Measurements from ENCODE around the gene C2orf69. TPM values are rescaled to one million over a fixed set of nuclear protein-coding genes. Genes with fewer than 3 reads are reported as not detected.
A peak's percentile ranks its signal among the peaks of the same experiment; 100 is the strongest.

C2orf69 gene, protein sequence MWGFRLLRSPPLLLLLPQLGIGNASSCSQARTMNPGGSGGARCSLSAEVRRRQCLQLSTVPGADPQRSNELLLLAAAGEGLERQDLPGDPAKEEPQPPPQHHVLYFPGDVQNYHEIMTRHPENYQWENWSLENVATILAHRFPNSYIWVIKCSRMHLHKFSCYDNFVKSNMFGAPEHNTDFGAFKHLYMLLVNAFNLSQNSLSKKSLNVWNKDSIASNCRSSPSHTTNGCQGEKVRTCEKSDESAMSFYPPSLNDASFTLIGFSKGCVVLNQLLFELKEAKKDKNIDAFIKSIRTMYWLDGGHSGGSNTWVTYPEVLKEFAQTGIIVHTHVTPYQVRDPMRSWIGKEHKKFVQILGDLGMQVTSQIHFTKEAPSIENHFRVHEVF
- 6.6 TPM for total RNA-seq (2013)
- 1 to 10 TPM; 5.5 to 9.4 (median 6.9) TPM for polyA plus RNA-seq
- 3.2 and 3.8 TPM in 2 replicates for polyA minus RNA-seq
- total RNA-seq = 7.0 to 37.5 (median 24.5) reads per million in 11 experiments

DNA sequence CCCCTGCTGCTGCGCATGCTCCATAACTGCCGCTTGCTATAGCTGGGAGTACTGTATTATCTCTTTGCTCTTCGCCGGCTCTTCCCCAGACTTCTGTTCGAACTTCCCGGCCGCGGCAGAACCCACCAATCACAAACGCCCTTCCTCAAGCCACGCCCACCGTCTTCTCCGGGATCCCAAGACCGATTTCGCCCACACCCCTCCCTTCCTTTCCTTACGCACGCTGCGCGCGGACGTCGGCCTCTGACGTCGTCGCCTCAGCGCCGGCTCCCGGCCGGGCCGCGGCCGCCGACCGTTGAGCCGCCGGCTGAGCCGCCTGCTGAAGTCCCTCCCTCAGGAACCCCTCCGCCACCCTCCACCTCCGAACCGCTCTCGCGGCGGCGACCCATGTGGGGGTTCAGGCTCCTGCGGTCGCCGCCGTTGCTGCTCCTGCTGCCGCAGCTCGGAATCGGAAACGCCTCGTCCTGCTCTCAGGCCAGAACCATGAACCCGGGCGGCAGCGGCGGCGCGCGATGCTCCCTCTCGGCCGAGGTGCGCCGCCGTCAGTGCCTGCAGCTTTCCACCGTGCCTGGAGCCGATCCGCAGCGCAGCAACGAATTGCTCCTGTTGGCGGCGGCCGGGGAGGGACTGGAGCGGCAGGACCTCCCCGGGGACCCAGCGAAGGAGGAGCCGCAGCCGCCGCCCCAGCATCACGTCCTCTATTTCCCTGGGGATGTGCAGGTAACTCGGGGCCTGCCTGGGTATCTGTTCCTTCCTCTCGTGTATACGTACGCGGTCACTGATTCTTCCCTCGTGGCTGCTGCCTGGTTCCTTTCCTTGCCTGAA lies at the start of gene C2orf69:
TSS of gene C2orf69 (plus strand) at position 242 of the 825 bp plus-strand sequence. CDS start at position 388, 146 bp downstream.
- H3K4me1 Mint-ChIP-seq = peaks cover 32% of the 10 kb centered on the region
- Histone ChIP-seq H2AFZ (ENCODE audit: insufficient read depth, low read depth, low read length, poor library complexity, severe bottlenecking) (peak within 1 kb of the TSS; percentile 90), H3K36me3 (replicated peaks in 1 of 2; ENCODE audit: control insufficient read depth in 1 of 2, insufficient read depth in 2 of 2, low read length in 2 of 2) (peaks cover 0 to 7% of the 10 kb centered on the region in 2 donors), H3K27me3 (ENCODE audit: control insufficient read depth in 2 of 2, insufficient read depth in 2 of 2, low read length in 2 of 2) (no peaks in the 10 kb centered on the region), H4K20me1 (ENCODE audit: insufficient read depth, low read length) (peaks cover 12% of the 10 kb centered on the region), H3K4me2 (replicated peaks; ENCODE audit: extremely low read depth, low read length, poor library complexity, severe bottlenecking) (peak within 1 kb of the TSS; percentile 94), H3K4me1 (ENCODE audit: control insufficient read depth in 1 of 2, insufficient read depth in 2 of 2, low read length in 2 of 2) (peaks cover 15% of the 10 kb centered on the region in 2 donors), H3K79me2 (ENCODE audit: insufficient read depth, low read length) (peaks cover 41% of the 10 kb centered on the region), H3K9me3 (replicated peaks in 1 of 2; ENCODE audit: control insufficient read depth in 1 of 2, insufficient read depth in 1 of 2, low read length in 2 of 2) (no peaks in the 10 kb centered on the region), H3K9ac (ENCODE audit: insufficient read depth, low read length, poor library complexity, severe bottlenecking) (peak within 1 kb of the TSS; percentile 94), H3K4me3 (replicated peaks in 1 of 3; ENCODE audit: low read depth in 2 of 3, low read length in 3 of 3) (peak within 1 kb of the TSS; percentile 75 to 89 (median 87)), H3K27ac (ENCODE audit: low read depth in 1 of 2, low read length in 2 of 2) (peak within 1 kb of the TSS; percentile 89 to 90)
- under 1% methylated on average over 85 of the region's 85 CpGs for WGBS (ENCODE audit: insufficient coverage)
- H3K9me3 Mint-ChIP-seq = peaks cover 0 to 2% (median 0%) of the 10 kb centered on the region in 7 donors
- H3K36me3 Mint-ChIP-seq = peaks cover 6 to 9% of the 10 kb centered on the region in 2 donors
- H3K27me3 Mint-ChIP-seq (ENCODE audit: low read depth in 3 of 3) = peaks cover 0 to 1% (median 0%) of the 10 kb centered on the region in 3 donors
- TF ChIP-seq, protein P1, sequence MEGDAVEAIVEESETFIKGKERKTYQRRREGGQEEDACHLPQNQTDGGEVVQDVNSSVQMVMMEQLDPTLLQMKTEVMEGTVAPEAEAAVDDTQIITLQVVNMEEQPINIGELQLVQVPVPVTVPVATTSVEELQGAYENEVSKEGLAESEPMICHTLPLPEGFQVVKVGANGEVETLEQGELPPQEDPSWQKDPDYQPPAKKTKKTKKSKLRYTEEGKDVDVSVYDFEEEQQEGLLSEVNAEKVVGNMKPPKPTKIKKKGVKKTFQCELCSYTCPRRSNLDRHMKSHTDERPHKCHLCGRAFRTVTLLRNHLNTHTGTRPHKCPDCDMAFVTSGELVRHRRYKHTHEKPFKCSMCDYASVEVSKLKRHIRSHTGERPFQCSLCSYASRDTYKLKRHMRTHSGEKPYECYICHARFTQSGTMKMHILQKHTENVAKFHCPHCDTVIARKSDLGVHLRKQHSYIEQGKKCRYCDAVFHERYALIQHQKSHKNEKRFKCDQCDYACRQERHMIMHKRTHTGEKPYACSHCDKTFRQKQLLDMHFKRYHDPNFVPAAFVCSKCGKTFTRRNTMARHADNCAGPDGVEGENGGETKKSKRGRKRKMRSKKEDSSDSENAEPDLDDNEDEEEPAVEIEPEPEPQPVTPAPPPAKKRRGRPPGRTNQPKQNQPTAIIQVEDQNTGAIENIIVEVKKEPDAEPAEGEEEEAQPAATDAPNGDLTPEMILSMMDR (IDR thresholded peaks at IDR 0.05) = no peak
- H3K4me3 Mint-ChIP-seq = peak within 1 kb of the TSS; percentile 97 to 99
- intact Hi-C loops (cut with micrococcal nuclease) = no loop called here
- peak; percentile 91 to 95 (median 93) for DNase-seq
- H3K27ac Mint-ChIP-seq = peak within 1 kb of the TSS; percentile 91 to 98 (median 97)

DNA sequence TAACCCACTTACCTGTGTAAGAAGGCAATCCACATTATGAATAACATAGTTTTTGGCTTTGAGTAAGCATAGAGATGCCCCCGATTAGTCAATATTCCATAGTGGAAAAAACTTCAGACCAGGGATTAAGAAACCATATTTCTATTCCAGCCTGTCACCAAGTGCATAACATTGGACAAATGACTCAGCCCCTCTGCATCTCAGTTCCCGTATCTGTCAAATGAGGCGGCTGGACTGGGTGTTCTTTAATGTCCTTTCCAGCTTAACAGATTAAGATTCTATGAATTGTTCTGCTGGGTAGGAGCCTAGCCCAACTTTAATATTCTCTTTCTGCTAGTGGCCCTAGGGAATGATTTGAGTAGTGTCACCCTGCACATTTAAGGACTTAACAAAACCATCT lies 48.3 kb upstream of the C2orf69 start:
- Mint-ChIP-seq H3K36me3 (no peaks in the 10 kb centered on the region), H3K4me3 (no peak overlapping the region), H3K9me3 (no peaks in the 10 kb centered on the region), H3K4me1 (peaks cover 6% of the 10 kb centered on the region), H3K27me3 (ENCODE audit: low read depth in 3 of 3) (no peaks in the 10 kb centered on the region), H3K27ac (peak overlapping the region in 1 of 7 donors; percentile 45)
- WGBS (ENCODE audit: insufficient coverage) = no CpG with 5 or more reads among the region's 3 CpGs
- no peak for DNase-seq
- no peaks in the 10 kb centered on the region for H4K20me1 ChIP-seq (ENCODE audit: insufficient read depth, low read length)
- no peaks in the 10 kb centered on the region for H3K9me3 ChIP-seq (replicated peaks in 1 of 2; ENCODE audit: control insufficient read depth in 1 of 2, insufficient read depth in 1 of 2, low read length in 2 of 2)
- no peaks in the 10 kb centered on the region for H3K36me3 ChIP-seq (replicated peaks in 1 of 2; ENCODE audit: control insufficient read depth in 1 of 2, insufficient read depth in 2 of 2, low read length in 2 of 2)
- TF ChIP-seq, protein P1 (IDR thresholded peaks at IDR 0.05) = no peak
- no peak overlapping the region for H3K4me3 ChIP-seq (replicated peaks in 1 of 3; ENCODE audit: low read depth in 2 of 3, low read length in 3 of 3)
- H3K79me2 ChIP-seq (ENCODE audit: insufficient read depth, low read length) = no peaks in the 10 kb centered on the region
- no peak overlapping the region for H3K27ac ChIP-seq (ENCODE audit: low read depth in 1 of 2, low read length in 2 of 2)
- no peak overlapping the region for H3K4me2 ChIP-seq (replicated peaks; ENCODE audit: extremely low read depth, low read length, poor library complexity, severe bottlenecking)
- H3K27me3 ChIP-seq (ENCODE audit: control insufficient read depth in 2 of 2, insufficient read depth in 2 of 2, low read length in 2 of 2) = no peaks in the 10 kb centered on the region
- intact Hi-C loops (cut with micrococcal nuclease) = loop anchor here in 1 of 2 donors (5.0 kb wide), 1 partner anchor 160 kb away; no protein-coding TSS in a partner anchor
- peaks cover 0 to 7% of the 10 kb centered on the region in 2 donors for H3K4me1 ChIP-seq (ENCODE audit: control insufficient read depth in 1 of 2, insufficient read depth in 2 of 2, low read length in 2 of 2)
- H3K9ac ChIP-seq (ENCODE audit: insufficient read depth, low read length, poor library complexity, severe bottlenecking) = no peak overlapping the region
- H2AFZ ChIP-seq (ENCODE audit: insufficient read depth, low read depth, low read length, poor library complexity, severe bottlenecking) = no peak overlapping the region

All from CD14-positive monocyte (primary cell).